ENCODE results near the gene ZNF410. TPM values are rescaled to one million over a fixed set of nuclear protein-coding genes. Genes with fewer than 3 reads are reported as not detected.

The ZNF410 gene
- total RNA-seq, 1 experiment from 2014 or later, result 28.1 TPM

- Mint-ChIP-seq H3K4me1 (no peaks in the 10 kb centered on the region), H3K27ac (no peak overlapping the region), H3K9me3 (no peaks in the 10 kb centered on the region), H3K4me3 (no peak overlapping the region), H3K36me3 (ENCODE audit: insufficient read depth in 1 of 3, low read depth in 3 of 3) (peaks cover 0 to 17% (median 6%) of the 10 kb centered on the region in 3 experiments; a peak in 5 of 7 replicates), H3K27me3 (ENCODE audit: low read depth) (no peaks in the 10 kb centered on the region)
- no peak overlapping the region for H2AFZ ChIP-seq (ENCODE audit: low read length)
- no peaks in the 10 kb centered on the region for H3K79me2 ChIP-seq (ENCODE audit: insufficient read depth, low read length)
- no peak overlapping the region for H2AK5ac ChIP-seq (ENCODE audit: insufficient read length, low read length)
- no peak overlapping the region for H2BK20ac ChIP-seq (ENCODE audit: low read depth, low read length, poor library complexity, severe bottlenecking)
- H2BK12ac ChIP-seq (ENCODE audit: insufficient read length, low read depth, low read length), result no peak overlapping the region
- H3K56ac ChIP-seq (ENCODE audit: insufficient read length, low read depth, low read length), result no peak overlapping the region
- no peaks in the 10 kb centered on the region for H3K79me1 ChIP-seq (ENCODE audit: insufficient read depth, low read depth, low read length, poor library complexity, severe bottlenecking)
- no peaks in the 10 kb centered on the region for H3K4me1 ChIP-seq (ENCODE audit: insufficient read depth, low read length)
- H3K4me2 ChIP-seq (ENCODE audit: insufficient read depth, insufficient read length, low read length), result no peak overlapping the region
- DNase-seq, result no peak
- WGBS (ENCODE audit: extremely low coverage, insufficient read length, low lambda C conversion rate), result no CpG with 5 or more reads among the region's 1 CpG
- H2BK120ac ChIP-seq (ENCODE audit: low read depth, low read length, poor library complexity, severe bottlenecking), result no peak overlapping the region
- H3K14ac ChIP-seq (ENCODE audit: insufficient read depth, low read length), result no peak overlapping the region
- H3K9me3 ChIP-seq (ENCODE audit: control insufficient read depth, low read depth, low read length), result no peaks in the 10 kb centered on the region
- H3K27me3 ChIP-seq (ENCODE audit: insufficient read depth, low read length), result no peaks in the 10 kb centered on the region
- no peak overlapping the region for H3K23ac ChIP-seq (ENCODE audit: insufficient read length, low read depth, low read length)
- TF ChIP-seq, protein P1, sequence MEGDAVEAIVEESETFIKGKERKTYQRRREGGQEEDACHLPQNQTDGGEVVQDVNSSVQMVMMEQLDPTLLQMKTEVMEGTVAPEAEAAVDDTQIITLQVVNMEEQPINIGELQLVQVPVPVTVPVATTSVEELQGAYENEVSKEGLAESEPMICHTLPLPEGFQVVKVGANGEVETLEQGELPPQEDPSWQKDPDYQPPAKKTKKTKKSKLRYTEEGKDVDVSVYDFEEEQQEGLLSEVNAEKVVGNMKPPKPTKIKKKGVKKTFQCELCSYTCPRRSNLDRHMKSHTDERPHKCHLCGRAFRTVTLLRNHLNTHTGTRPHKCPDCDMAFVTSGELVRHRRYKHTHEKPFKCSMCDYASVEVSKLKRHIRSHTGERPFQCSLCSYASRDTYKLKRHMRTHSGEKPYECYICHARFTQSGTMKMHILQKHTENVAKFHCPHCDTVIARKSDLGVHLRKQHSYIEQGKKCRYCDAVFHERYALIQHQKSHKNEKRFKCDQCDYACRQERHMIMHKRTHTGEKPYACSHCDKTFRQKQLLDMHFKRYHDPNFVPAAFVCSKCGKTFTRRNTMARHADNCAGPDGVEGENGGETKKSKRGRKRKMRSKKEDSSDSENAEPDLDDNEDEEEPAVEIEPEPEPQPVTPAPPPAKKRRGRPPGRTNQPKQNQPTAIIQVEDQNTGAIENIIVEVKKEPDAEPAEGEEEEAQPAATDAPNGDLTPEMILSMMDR (conservative IDR thresholded peaks at IDR 0.05), result no peak
- no peak overlapping the region for H4K8ac ChIP-seq (replicated peaks; ENCODE audit: insufficient read length, low read depth, low read length)
- no peaks in the 10 kb centered on the region for H3K23me2 ChIP-seq (ENCODE audit: insufficient read length, low read depth, low read length, poor library complexity, severe bottlenecking)
- no peaks in the 10 kb centered on the region for H4K20me1 ChIP-seq (ENCODE audit: control insufficient read depth, insufficient read depth, insufficient read length)
- H4K5ac ChIP-seq (ENCODE audit: insufficient read length, low read depth, low read length), result no peak overlapping the region
- H3K4ac ChIP-seq (ENCODE audit: low read depth, low read length), result no peak overlapping the region
- H3T11ph ChIP-seq (ENCODE audit: low read length), result no peak overlapping the region
- H4K91ac ChIP-seq (ENCODE audit: insufficient read length, low read depth, low read length), result no peak overlapping the region
- no peak overlapping the region for H2BK15ac ChIP-seq (ENCODE audit: low read depth, low read length)
- H3K27ac ChIP-seq (ENCODE audit: insufficient read length, low read depth, low read length), result no peak overlapping the region
- H2BK5ac ChIP-seq (ENCODE audit: insufficient read length, low read length), result no peak overlapping the region
- H3K18ac ChIP-seq (ENCODE audit: insufficient read length, low read depth, low read length), result no peak overlapping the region
- no peak overlapping the region for H3K9ac ChIP-seq (ENCODE audit: extremely low read depth, insufficient read length, low read length)
Measured at GRCh38 chr14:73936548-73936947, 49.9 kb downstream of the ZNF410 start.
